HS-5 (cell line): ENCODE measurements around the gene OR9I1.
A peak's percentile ranks its signal among the peaks of the same experiment; 100 is the strongest.

ENCODE experiments used
- DNase-seq: peaks from one replicate; pipeline ENCODE4 v3.0.0-alpha.2; 2012; ENCODE audit warnings: low read depth

The OR9I1 gene, protein sequence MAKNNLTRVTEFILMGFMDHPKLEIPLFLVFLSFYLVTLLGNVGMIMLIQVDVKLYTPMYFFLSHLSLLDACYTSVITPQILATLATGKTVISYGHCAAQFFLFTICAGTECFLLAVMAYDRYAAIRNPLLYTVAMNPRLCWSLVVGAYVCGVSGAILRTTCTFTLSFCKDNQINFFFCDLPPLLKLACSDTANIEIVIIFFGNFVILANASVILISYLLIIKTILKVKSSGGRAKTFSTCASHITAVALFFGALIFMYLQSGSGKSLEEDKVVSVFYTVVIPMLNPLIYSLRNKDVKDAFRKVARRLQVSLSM

DNA sequence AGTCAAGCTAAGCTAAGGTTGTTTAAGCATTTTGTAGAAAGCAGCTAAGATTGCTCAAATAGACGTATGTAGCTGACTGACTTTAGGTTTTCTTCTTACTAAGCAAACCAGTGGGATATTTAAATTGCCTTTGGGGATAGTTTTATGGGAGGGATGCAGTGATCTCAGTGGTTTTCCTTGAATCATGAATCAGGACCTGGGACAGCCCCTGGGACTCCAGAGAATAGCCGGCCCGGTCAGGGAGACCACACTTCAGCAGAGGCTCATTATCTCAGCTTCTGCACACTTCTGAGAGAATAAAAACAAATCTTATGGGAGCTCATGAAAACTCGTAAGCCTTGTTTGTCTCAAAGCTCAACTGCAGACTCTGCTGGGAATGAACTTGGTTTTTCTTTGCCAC, at the start of gene OR9I1:
Gene OR9I1, minus strand, starts transcription at position 62 of the 400 bp plus-strand sequence. CDS start 6,086 bp downstream, outside the sequence.
- no peak for DNase-seq

DNA sequence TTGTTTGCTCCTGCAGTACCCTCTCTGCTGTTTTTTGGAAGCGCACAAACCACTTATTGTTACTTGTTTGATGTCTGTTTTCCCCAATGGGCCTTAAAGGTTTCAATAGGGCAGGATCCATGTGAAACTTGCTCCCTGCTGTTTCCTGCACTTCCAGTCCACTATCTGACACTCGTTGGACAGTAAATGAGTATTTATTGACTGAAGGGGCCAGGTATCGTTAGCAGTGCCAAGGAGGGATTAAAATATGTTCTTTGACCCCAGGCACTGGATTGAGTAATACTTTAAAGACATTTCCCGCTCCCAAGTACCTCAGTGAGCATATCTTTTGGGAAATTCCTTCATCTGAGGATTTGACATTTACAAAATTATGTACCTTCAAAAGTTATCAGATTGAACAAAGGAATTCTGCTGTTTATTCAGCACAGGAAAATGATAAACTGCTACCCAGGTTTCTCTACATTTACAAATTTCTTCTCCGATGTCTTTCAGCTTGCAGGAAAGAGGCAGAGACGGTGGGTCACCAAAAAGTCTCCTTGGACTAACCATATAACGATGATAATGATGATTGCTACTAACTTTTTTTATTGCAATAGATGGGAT, 40.3 kb upstream of the OR9I1 start:
- no peak for DNase-seq

DNA sequence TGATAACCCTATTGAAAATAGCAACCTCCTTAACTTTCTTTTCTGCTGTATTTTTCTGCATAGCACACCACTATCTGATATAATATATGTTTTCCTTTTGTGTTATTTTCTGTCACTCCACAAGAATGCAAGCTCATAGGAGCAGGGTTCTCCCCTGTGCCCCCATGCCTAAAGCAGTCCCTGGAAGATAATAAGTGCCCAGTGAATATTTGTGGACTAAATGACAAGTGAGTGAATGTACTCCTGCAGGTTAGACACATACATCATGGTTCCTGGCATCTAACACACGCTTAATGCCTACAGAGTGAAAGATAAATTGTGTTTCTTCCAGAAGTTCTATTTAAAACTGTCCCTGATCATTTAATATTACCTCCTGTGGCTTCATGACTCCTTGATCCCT, 39.7 kb upstream of the OR9I1 start:
- no peak for DNase-seq

DNA sequence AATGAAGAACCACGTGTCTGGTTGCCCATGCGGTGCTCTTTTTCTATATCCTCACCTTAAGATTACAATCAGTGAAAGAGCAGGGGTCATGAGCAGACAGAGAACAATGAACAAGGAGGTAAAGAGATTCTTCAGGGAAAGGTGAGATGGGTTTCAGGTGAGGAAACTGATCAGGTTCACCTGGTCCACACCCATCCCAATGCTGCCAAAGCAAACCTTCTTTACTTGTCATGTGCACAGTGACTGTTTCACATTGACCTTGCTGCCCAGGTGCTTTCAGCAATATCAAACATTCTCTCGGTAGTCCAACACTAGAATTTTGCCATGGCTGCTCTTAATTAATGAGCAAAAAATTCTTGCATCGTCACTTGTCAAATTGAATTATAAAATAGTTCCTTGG, 39.1 kb upstream of the OR9I1 start:
- DNase-seq: no peak

DNA sequence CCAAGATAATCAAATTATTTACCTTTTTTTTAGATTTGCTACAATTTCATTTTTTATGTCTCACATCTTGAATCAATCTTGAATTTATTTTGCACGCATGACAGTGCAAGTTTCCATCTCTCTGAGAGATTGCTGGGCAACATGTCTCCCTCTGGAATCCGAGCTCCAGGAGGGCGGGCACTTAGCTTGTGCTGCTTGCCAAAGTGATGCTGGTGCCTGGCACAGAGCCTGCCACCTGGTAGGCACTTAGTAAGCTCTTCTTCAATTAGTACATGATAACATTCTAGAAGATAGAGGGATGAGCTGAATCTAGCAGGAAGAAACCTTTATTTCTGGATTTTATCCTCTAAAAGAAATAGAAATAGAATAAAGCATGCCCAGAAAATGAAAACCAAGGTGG, 27.5 kb upstream of the OR9I1 start:
- DNase-seq: no peak

DNA sequence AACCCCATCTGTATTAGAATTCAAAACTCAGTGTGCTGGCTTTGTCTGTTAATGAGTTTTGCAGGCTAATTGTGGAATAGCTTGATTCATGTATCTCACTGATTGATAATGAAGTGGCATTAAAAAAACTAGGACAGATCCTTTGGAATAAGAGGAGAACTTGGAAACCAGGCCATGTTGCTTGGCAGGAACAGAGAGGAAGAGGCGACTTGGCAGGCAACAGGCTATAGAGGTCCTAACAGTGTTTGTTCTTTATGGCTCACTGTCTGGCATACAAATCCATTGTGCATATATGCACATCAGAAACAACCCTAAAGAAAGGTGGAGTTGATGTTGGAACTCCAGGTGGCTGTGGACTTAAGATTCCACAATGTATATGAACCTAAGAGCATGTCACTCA, 17.4 kb upstream of the OR9I1 start:
- no peak for DNase-seq

DNA sequence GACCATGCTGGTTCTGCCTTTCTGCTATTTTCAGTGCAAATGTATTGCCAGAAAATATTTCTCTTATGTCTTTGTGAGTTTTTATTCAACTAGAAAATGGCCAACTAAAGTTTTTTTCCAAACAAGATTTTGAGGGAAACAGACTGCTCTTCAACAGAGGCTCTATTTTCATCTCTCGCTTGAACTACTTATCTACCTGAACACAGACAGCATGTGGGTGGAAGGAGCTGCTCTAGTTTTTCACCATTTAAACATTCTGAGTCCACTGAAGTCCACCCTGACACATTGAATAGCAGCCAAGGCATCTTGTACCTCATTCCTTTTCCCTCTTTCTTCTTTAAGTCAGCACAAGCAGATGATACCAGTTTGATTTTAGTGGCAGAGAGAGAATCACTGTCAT, 9.8 kb upstream of the OR9I1 start:
- DNase-seq: no peak

DNA sequence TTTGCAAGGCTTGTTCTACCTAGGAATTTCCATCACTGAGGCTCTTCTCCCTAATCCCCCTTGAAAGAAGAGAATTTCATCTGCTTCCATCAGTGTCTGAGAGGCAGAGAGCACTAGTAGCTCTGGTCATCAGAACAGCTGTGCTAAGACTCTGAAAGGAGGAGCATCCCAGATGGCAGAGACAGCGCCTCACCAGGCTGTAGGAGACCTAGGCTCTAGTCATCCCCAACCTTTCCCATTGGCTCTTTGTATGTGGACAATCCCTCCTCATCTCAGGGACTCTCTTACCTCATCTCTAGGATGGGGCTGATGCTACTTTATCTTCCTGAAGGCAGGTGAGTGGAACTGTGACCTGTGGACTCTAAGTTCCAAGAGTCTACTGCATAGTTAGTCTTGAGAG, 8.8 kb upstream of the OR9I1 start:
- no peak for DNase-seq

DNA sequence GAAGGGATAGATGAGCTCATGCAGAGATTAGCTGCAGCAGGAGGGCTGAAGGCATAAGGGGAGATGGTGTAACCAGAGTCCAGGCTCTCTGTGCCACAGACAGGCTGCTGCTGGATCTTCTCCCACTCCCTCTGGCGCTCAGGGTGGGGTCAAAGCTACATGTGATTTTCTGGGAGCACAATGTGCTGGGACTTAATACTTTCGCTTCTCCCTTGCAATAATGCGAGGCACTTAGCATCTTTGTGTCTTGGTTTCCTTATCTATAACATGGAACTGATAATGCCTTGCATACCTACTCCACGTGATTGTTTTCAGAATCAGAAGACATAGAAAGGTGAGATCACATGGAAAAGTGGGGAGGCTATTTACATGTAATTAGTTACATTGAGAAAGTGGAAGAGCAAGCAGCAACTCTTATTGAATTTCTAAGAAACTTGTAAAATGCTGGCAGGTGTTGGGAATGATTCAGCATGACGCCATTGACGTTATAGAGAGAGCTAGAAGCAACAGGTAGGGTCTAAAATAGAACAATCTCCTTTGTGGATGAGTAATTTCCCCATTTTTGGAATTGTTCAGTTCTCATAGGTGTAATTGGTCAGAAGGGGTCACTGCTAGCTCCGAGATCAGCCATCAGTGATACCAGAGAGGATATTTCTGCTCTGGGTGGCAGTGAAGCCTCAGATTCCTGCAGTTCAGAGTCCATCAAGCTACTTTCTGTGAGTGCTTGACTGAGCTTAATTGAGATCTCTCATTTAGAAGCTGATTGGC, 8.2 kb upstream of the OR9I1 start:
- no peak for DNase-seq

DNA sequence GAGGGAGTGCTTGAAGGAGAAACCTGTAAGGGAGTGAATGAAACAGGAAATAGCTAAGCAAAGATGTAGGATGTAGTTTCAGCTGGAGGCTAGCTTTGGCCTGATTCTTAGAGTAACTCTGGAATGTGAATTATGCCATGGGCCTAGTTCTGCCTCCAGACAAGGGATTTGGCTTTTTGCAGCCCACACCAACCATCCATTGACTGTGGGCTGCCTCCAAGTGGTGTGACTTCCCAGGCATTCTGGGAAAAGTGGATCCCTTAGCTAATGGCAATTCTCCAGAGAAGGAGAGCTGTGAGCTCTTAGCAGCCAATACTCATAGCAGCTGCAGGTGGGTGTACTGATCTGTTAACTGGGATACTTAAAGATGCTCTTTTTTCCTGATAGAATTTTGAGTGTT, 2.0 kb upstream of the OR9I1 start:
- DNase-seq: no peak

DNA sequence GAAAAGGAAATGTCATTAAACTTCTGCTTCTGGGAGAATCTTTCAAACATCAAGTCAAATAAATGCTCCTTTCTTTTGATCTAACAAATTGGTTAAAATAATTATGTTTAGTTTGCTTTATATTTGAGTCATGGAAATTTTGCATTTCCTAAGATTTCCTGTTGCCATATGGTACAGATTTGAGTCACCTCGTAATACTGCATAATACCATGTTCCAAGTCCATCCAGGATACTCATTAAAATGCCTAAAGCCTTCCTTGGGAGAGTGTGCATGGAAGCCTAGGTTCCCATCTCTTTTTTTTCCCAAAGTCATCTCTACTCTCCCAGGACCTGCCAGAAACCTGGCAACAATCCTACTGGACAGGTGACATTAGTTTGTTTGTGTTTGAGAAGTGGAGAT, 4.2 kb downstream of the OR9I1 start:
- DNase-seq: peak; percentile 28

DNA sequence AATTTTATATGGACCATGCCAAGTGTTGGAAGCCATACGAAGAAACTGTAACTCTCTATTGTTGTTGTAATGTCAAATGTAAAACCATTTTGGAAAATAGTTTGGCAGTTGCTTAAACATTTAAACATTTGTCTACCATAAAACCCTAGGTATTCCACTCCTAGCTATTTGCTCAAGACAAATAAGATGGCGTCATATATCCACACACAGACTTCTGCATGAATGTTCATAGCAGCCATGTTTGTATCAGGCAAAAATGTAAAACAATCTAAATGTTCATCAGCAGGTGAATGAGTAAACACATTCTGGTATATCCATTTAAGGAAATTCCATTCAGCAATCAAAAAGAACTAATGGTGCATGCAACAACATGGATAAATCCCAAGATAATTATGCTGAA, 27.9 kb downstream of the OR9I1 start:
- DNase-seq: no peak

DNA sequence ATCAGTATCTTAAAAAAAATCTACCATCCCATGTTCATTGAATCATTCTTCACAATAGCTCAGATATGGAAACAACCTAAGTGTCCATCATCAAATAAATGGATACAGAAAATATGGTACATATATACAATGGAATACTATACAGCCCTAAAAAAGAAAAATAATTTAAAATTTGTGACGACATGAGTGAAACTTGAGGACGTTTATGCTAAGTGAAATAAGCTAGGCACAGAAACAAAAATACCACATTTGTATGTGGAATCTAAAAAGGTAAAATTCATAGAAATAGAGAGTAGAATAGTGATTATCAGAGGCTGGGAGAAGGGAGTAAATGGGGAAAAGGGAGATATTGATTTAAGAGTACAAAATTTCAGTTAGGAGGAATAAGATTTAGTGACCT, 38.8 kb downstream of the OR9I1 start:
- DNase-seq: no peak

DNA sequence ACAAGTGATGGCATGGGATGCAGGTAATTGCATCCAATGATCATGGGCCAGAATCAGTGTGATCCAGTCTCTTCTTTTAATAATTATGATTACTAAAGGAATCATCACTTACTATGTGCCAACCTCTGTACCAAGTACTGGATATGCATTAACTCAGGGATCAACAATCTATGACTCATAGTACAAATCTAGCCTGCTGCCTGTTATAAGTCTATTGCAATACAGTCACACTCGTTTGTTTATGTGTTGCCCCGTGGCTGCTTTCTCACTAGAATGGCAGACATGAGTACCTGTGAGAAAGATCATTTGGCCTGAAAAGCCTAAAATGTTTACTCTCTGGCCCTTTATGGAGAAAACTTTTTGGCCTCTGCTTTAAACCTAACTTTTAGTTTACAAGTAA, 49.5 kb downstream of the OR9I1 start:
- DNase-seq: no peak

DNA sequence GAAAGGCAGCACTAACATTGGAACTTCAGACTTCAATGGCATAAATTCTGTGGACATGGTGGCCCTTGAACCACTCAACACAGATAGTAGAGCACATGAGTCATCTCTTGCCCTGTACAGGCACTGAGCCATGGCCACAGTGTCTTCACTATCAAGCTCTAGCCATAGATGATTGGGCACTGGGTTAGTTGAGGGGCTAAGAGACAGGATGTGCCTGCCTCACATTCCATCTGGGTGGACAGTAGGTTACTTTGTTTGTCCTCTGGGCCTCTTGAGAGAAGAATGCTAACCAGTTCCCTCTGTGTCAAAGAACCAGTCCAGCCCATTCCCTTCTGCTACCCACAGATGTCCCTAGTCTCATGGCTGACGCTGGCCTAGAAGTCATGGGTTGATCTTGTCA, 54.7 kb downstream of the OR9I1 start:
- DNase-seq: no peak

DNA sequence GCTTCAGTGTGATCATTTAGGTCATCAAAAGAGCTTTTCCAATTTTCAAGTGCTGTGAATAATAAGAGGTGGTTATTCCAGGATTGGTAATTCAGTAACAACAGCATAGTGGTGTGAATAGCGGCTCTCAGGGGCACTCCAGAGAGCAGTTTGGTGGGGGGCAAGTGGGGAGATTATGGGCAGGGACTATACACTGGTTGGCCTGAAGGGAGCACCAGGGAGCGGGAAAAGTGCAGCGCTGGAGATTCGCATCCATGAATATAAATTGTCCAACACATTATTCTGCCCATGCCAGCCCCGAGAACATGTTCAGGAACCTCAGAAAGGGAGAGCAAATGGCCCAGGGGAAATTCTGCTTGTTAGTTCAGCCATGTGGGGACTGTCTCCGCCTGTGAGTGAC, 56.7 kb downstream of the OR9I1 start:
- no peak for DNase-seq

DNA sequence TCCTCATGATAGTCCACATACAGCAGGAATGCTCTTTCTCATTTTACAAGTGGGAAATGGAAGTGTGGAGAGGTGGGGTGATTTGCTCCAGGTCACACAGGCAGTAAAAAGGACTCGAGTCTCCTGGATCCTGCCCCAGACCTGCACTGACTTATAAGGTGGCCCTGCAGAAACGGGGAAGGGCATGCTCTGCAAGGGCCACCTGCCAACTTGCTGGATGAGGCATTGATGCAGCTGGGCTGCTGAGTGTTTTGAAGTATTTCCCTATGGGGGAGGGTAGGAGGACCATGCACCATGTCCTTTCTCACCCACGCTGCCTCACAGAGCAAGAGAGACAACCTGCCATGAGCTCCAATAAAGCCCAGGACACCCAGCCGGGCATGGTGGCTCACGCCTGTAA, 57.6 kb downstream of the OR9I1 start:
- DNase-seq: no peak
